Neural cell (in vitro differentiated cells): ENCODE data around the gene FCAMR. TPM values are rescaled to one million over a fixed set of nuclear protein-coding genes. Genes with fewer than 3 reads are reported as not detected.

Experiments
- H2AFZ ChIP-seq: fragments of 200-600, 300-800 bp; sonication (generic), shearing (Covaris generic); 2 replicates; pipeline ENCODE4 v1.6.0; 2014; ENCODE audit warnings: low read depth, mild to moderate bottlenecking, antibody characterized with exemption, low read length, moderate library complexity
- H3F3A ChIP-seq: fragments of 200-600 bp; shearing (Covaris generic); 2 replicates; pipeline ENCODE4 v1.6.1; 2016; ENCODE audit warnings: mild to moderate bottlenecking, moderate library complexity, mixed read lengths, antibody characterized with exemption, low read length; ENCODE audit not compliant: insufficient read depth, poor library complexity, severe bottlenecking
- H3K27ac ChIP-seq: fragments of 200-600, 300-800 bp; sonication (generic), shearing (Covaris generic); 2 replicates; pipeline ENCODE4 v1.5.1; 2014; ENCODE audit warnings: mild to moderate bottlenecking, low read length, moderate library complexity
- H3K27me3 ChIP-seq: fragments of 300-800, 200-600 bp; sonication (generic), shearing (Covaris generic); 2 replicates; pipeline ENCODE4 v1.6.0; 2014; ENCODE audit warnings: mild to moderate bottlenecking, low read depth, low read length, moderate library complexity; ENCODE audit not compliant: insufficient read depth
- H3K36me3 ChIP-seq: fragments of 300-800, 200-600 bp; sonication (generic), shearing (Covaris generic); 2 replicates; pipeline ENCODE4 v1.5.1; 2014; ENCODE audit warnings: mild to moderate bottlenecking, antibody characterized with exemption, low read length, moderate library complexity; ENCODE audit not compliant: insufficient read depth
- H3K4me2 ChIP-seq: fragments of 300-800, 200-600 bp; sonication (generic), shearing (Covaris generic); 2 replicates; pipeline ENCODE4 v1.6.0; 2014; ENCODE audit warnings: mild to moderate bottlenecking, low read length
- H3K4me3 ChIP-seq: fragments of 300-800, 200-600 bp; sonication (generic), shearing (Covaris generic); 2 replicates; pipeline ENCODE4 v1.5.1; 2014; ENCODE audit warnings: mild to moderate bottlenecking, low read length, moderate library complexity
- H3K79me2 ChIP-seq: fragments of 200-600 bp; shearing (Covaris generic); replicated peaks from 2 replicates; pipeline ENCODE4 v1.6.0; 2014; ENCODE audit warnings: mild to moderate bottlenecking, low read length, moderate library complexity; ENCODE audit not compliant: insufficient read depth
- H3K9ac ChIP-seq: fragments of 300-800, 200-600 bp; sonication (generic), shearing (Covaris generic); 2 replicates; pipeline ENCODE4 v1.6.1; 2016; ENCODE audit warnings: mild to moderate bottlenecking, low read length, mixed read lengths
- H3K9me2 ChIP-seq: fragments of 200-600 bp; shearing (Covaris generic); 2 replicates; pipeline ENCODE4 v1.6.1; 2016; ENCODE audit warnings: mild to moderate bottlenecking, low read length, mixed read lengths; ENCODE audit not compliant: insufficient read depth
- H3K9me3 ChIP-seq: fragments of 200-600, 300-800 bp; sonication (generic), shearing (Covaris generic); 2 replicates; pipeline ENCODE4 v1.6.1; 2016; ENCODE audit warnings: mild to moderate bottlenecking, mixed run types, low read length, moderate library complexity, mixed read lengths
- H4K20me1 ChIP-seq: fragments of 200-600 bp; shearing (Covaris generic); 2 replicates; pipeline ENCODE4 v1.6.1; 2016; ENCODE audit warnings: mild to moderate bottlenecking, mixed run types; ENCODE audit not compliant: insufficient read depth
- CTCF ChIP-seq: fragments of 450-650 bp; IDR thresholded peaks from 2 replicates; pipeline ENCODE4 v1.5.1; 2014; ENCODE audit warnings: antibody characterized with exemption, mild to moderate bottlenecking, moderate library complexity; ENCODE audit not compliant: poor library complexity, severe bottlenecking
- EP300 ChIP-seq: fragments of 450-650 bp; conservative IDR thresholded peaks from 2 replicates; pipeline ENCODE4 v1.6.1; 2014; ENCODE audit warnings: antibody characterized with exemption, mild to moderate bottlenecking, moderate library complexity; ENCODE audit not compliant: poor library complexity, severe bottlenecking
- EZH2 ChIP-seq: fragments of 200-600, 300-800 bp; shearing (Covaris generic), sonication (generic); IDR thresholded peaks from 2 replicates; pipeline ENCODE4 v1.6.1; 2014; ENCODE audit warnings: antibody characterized with exemption, low read length, borderline replicate concordance, mild to moderate bottlenecking; ENCODE audit not compliant: insufficient read depth, poor library complexity, severe bottlenecking
- MXI1 ChIP-seq: fragments of 450-650 bp; conservative IDR thresholded peaks from 2 replicates; pipeline ENCODE4 v1.6.1; 2014; ENCODE audit warnings: antibody characterized with exemption, mild to moderate bottlenecking; ENCODE audit not compliant: poor library complexity, severe bottlenecking
- POLR2AphosphoS5 ChIP-seq: IDR thresholded peaks from 2 replicates; pipeline ENCODE4 v1.6.1; 2012
- RAD21 ChIP-seq: fragments of 450-650 bp; conservative IDR thresholded peaks from 2 replicates; pipeline ENCODE4 v1.6.1; 2014; ENCODE audit warnings: antibody characterized with exemption, mild to moderate bottlenecking, moderate library complexity
- REST ChIP-seq: IDR thresholded peaks from 2 replicates; pipeline ENCODE4 v1.6.1; 2012; ENCODE audit warnings: borderline replicate concordance
- SMC3 ChIP-seq: fragments of 450-650 bp; conservative IDR thresholded peaks from 2 replicates; pipeline ENCODE4 v1.6.1; 2014; ENCODE audit warnings: antibody characterized with exemption, mild to moderate bottlenecking, moderate library complexity; ENCODE audit not compliant: poor library complexity
- TAF1 ChIP-seq: IDR thresholded peaks from 2 replicates; pipeline ENCODE4 v1.6.1; 2012; ENCODE audit warnings: low read depth
- polyA plus RNA-seq: library from polyadenylated mRNA; depleted of rRNA; stranded (reverse); fragments of >200 nt; gene quantifications from 2 replicates; pipeline ENCODE4 v1.2.3, GENCODE V29; 2014

The FCAMR gene
- polyA plus RNA-seq, 1 donor from 2014 or later, result not detected

- no peaks in the 10 kb centered on the region for H3K9me2 ChIP-seq
- H4K20me1 ChIP-seq, result no peaks in the 10 kb centered on the region
- H2AFZ ChIP-seq, result no peak overlapping the region
- no peak overlapping the region for H3K4me2 ChIP-seq
- TF ChIP-seq SMC3, result no peak
- TF ChIP-seq EP300, result no peak
- no peak for TF ChIP-seq POLR2AphosphoS5
- no peak for TF ChIP-seq EZH2
- TF ChIP-seq REST, result no peak
- TF ChIP-seq MXI1, result no peak
- no peak for TF ChIP-seq CTCF
- no peak for TF ChIP-seq RAD21
- no peak for TF ChIP-seq TAF1
- H3K4me3 ChIP-seq, result no peak overlapping the region
- no peaks in the 10 kb centered on the region for H3K36me3 ChIP-seq
- no peak overlapping the region for H3K9ac ChIP-seq
- no peaks in the 10 kb centered on the region for H3K27me3 ChIP-seq
- H3K27ac ChIP-seq, result no peak overlapping the region
- no peaks in the 10 kb centered on the region for H3F3A ChIP-seq
- no peaks in the 10 kb centered on the region for H3K9me3 ChIP-seq
- no peaks in the 10 kb centered on the region for H3K79me2 ChIP-seq
Observed at GRCh38 chr1:207018707-207019106, 48.4 kb upstream of the FCAMR start.

GRCh38 chr1:207017615-207018559, 47.6 kb upstream of the FCAMR start:
- Histone ChIP-seq H3F3A (no peaks in the 10 kb centered on the region), H3K9me2 (no peaks in the 10 kb centered on the region), H4K20me1 (no peaks in the 10 kb centered on the region), H2AFZ (no peak overlapping the region), H3K27ac (no peak overlapping the region), H3K9ac (no peak overlapping the region), H3K36me3 (no peaks in the 10 kb centered on the region), H3K79me2 (no peaks in the 10 kb centered on the region), H3K4me2 (no peak overlapping the region), H3K9me3 (no peaks in the 10 kb centered on the region), H3K4me3 (no peak overlapping the region), H3K27me3 (no peaks in the 10 kb centered on the region)
- no peak for TF ChIP-seq EZH2
- no peak for TF ChIP-seq EP300
- TF ChIP-seq MXI1, result no peak
- TF ChIP-seq CTCF, result no peak
